ENCODE measurements around the gene LRRC43. TPM values are rescaled to one million over a fixed set of nuclear protein-coding genes. Genes with fewer than 3 reads are reported as not detected.

The LRRC43 gene
- total RNA-seq, 2 experiments from 2014 or later = 0.50 TPM; not detected in 1

DNA sequence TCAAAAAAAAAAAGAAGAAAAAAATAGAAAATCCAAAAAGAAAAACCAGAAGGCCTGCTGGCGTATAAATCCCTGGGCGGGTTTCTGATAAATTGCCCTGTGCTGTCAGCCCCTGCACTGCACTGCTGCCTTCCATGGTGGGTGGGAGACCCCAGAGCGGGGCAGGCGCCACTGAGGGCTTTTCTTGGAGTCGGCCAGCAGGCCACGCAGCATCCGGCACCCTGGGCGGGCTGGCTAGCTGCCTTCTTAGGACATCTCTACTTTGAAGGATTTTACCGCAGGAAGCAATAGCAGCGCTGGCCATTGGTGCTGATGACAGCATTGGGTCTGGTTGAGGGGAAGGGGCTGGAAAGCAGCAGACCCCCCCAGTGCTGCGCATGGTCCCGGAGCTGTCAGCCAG, 38.0 kb upstream of the LRRC43 start:
- DNase-seq = no peak
- H3K4me3 Mint-ChIP-seq = no peak overlapping the region
- peaks cover 2% of the 10 kb centered on the region for H3K36me3 Mint-ChIP-seq
- H3K27ac Mint-ChIP-seq = no peak overlapping the region
- H3K9me3 Mint-ChIP-seq = no peaks in the 10 kb centered on the region
- ATAC-seq (ENCODE audit: low read depth) = no peak
- H3K4me1 Mint-ChIP-seq = no peaks in the 10 kb centered on the region
- POLR2A ChIA-PET = no interaction called here
- no peaks in the 10 kb centered on the region for H3K27me3 Mint-ChIP-seq

- no peak overlapping the region for H3K4me3 Mint-ChIP-seq
- no peak for DNase-seq
- H3K27ac Mint-ChIP-seq = no peak overlapping the region
- peak; percentile 8 for ATAC-seq (ENCODE audit: low read depth)
- no peaks in the 10 kb centered on the region for H3K27me3 Mint-ChIP-seq
- no peaks in the 10 kb centered on the region for H3K9me3 Mint-ChIP-seq
- no peaks in the 10 kb centered on the region for H3K4me1 Mint-ChIP-seq
- H3K36me3 Mint-ChIP-seq = peaks cover 2% of the 10 kb centered on the region
- POLR2A ChIA-PET = no interaction called here
These were observed 37.2 kb upstream of the LRRC43 start for GRCh38 chr12:122145505-122146330.

GRCh38 chr12:122147514-122148290, 35.2 kb upstream of the LRRC43 start:
- DNase-seq = no peak
- H3K4me1 Mint-ChIP-seq = no peaks in the 10 kb centered on the region
- H3K27ac Mint-ChIP-seq = no peak overlapping the region
- no peaks in the 10 kb centered on the region for H3K27me3 Mint-ChIP-seq
- POLR2A ChIA-PET = interaction anchor here (0.6 kb wide), 1 partner anchor 80 kb away, joined by 4 read pairs; no protein-coding TSS in a partner anchor
- H3K36me3 Mint-ChIP-seq = peaks cover 2% of the 10 kb centered on the region
- no peak overlapping the region for H3K4me3 Mint-ChIP-seq
- H3K9me3 Mint-ChIP-seq = no peaks in the 10 kb centered on the region
- no peak for ATAC-seq (ENCODE audit: low read depth)

DNA sequence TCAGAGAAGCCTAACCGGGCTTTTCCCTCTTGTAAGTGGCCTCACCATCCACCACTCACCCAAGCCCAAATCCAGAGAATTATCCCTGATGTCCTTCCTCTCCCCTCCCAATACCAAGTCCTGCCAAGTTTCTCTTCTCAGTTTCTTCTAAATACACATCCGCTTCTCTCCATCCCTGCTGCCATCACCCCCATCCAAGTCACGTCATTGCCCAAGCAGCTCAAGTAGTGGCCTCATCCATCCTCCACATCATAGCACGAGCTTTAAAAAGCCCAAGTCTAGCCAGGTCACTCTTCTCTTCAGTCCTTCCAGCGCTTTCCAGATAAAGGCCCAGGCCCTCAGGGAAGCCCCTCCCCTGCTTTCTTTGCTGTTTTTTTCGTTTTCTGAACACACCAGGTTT, 34.3 kb upstream of the LRRC43 start:
- Mint-ChIP-seq H3K4me3 (no peak overlapping the region), H3K9me3 (no peaks in the 10 kb centered on the region), H3K27me3 (peaks cover under 1% of the 10 kb centered on the region), H3K4me1 (no peaks in the 10 kb centered on the region), H3K36me3 (peaks cover 1% of the 10 kb centered on the region), H3K27ac (no peak overlapping the region)
- ATAC-seq (ENCODE audit: low read depth) (no peak), DNase-seq (no peak)
- POLR2A ChIA-PET = interaction anchor here (0.6 kb wide), 1 partner anchor 81 kb away, joined by 4 read pairs; no protein-coding TSS in a partner anchor

DNA sequence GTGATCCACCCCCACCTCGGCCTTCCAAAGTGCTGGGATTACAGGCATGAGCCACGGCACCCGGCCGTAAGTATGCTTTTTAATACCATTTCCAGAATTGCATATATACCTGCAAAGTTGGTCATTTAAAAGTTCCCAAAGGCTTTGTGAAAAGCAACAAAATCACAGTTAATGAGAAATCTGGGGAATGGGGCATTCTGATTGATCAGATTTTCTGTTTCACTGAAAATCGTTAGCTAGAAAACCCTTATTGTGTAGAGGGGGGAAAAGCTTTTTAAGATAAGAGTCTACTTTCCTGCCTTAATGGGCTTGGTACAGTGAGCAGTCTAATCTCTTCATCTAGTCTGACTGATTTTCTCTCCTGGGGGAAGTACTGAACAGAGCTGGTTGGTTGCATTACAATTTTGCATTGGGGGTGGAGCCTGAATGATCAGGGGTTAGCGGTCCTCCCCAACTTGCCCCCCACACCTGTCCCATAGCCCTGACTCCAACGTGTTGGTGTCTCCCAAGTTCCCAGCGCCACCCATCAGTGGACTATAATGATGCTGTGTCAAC, 32.7 kb upstream of the LRRC43 start:
- POLR2A ChIA-PET = no interaction called here
- Mint-ChIP-seq H3K9me3 (no peaks in the 10 kb centered on the region), H3K36me3 (no peaks in the 10 kb centered on the region), H3K27ac (no peak overlapping the region), H3K27me3 (peaks cover 2% of the 10 kb centered on the region), H3K4me1 (no peaks in the 10 kb centered on the region), H3K4me3 (no peak overlapping the region)
- DNase-seq (no peak), ATAC-seq (ENCODE audit: low read depth) (no peak)

DNA sequence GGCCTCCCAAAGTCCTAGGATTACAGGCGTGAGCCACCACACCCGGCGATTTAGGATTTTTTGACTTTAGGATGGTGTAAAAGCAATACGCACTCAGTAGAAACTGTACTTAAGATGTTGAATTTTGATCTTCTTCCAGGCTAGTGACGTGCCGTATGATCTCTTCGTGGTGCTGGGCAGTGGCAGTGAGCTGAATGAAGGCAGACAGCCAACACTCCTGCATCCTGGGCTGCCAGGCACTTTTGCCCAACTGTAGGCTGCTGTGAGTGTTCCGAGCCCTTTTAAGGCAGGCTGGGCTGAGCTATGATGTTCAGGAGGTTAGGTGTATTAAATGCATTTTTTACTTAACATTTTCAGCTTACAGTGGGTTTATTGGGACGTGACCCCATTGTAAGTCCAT, 30.2 kb upstream of the LRRC43 start:
- H3K9me3 Mint-ChIP-seq = no peaks in the 10 kb centered on the region
- no peaks in the 10 kb centered on the region for H3K36me3 Mint-ChIP-seq
- H3K4me3 Mint-ChIP-seq = no peak overlapping the region
- DNase-seq (no peak), ATAC-seq (ENCODE audit: low read depth) (no peak)
- H3K27ac Mint-ChIP-seq = no peak overlapping the region
- no peaks in the 10 kb centered on the region for H3K4me1 Mint-ChIP-seq
- peaks cover 2% of the 10 kb centered on the region for H3K27me3 Mint-ChIP-seq
- POLR2A ChIA-PET = no interaction called here

GRCh38 chr12:122155705-122156104, 27.2 kb upstream of the LRRC43 start:
- ATAC-seq (ENCODE audit: low read depth) (no peak), DNase-seq (no peak)
- H3K36me3 Mint-ChIP-seq = no peaks in the 10 kb centered on the region
- H3K4me1 Mint-ChIP-seq = no peaks in the 10 kb centered on the region
- no peak overlapping the region for H3K4me3 Mint-ChIP-seq
- POLR2A ChIA-PET = interaction anchor here (0.7 kb wide), 1 partner anchor 199 kb away, joined by 3 read pairs; no protein-coding TSS in a partner anchor
- H3K27ac Mint-ChIP-seq = no peak overlapping the region
- H3K27me3 Mint-ChIP-seq = peaks cover 2% of the 10 kb centered on the region
- H3K9me3 Mint-ChIP-seq = no peaks in the 10 kb centered on the region

DNA sequence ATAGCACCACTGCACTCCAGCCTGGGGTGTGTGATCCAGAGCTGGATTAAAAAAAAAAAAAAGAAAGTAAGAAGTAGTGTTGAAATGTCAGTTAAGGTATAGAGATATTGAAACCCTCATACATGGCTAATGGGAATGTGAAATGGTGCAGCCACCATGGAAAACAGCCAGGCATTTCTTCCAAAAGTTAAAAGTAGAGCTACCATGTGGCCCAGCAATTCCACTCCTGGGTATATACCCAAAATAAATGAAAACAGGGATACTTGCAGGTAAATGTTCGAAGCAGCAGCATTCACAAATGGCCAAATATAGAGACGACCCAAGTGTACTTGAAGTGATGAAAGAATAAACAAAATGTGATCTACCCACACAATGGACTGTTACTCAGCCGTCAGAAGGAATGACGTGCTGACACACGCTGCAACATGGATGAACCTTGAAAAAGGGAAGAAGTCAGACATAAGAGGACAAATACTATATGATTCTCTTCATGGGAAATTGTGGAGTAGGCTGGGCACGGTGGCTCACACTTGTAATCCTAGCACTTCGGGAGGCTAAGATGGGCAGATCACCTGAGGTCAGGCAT, 24.1 kb upstream of the LRRC43 start:
- POLR2A ChIA-PET = interaction anchor here (0.7 to 1.1 kb wide), 2 partner anchors 26 to 32 kb away, joined by 3 read pairs; no protein-coding TSS in a partner anchor
- ATAC-seq (ENCODE audit: low read depth) = no peak

GRCh38 chr12:122159882-122160281, 23.0 kb upstream of the LRRC43 start:
- no peak for ATAC-seq (ENCODE audit: low read depth)
- Mint-ChIP-seq H3K27me3 (no peaks in the 10 kb centered on the region), H3K36me3 (no peaks in the 10 kb centered on the region), H3K4me1 (peaks cover 10% of the 10 kb centered on the region), H3K27ac (no peak overlapping the region), H3K4me3 (no peak overlapping the region), H3K9me3 (no peaks in the 10 kb centered on the region)
- POLR2A ChIA-PET = interaction anchor here (0.5 to 1.1 kb wide), 2 partner anchors 31 to 34 kb away, joined by 3 read pairs; no protein-coding TSS in a partner anchor
- no peak for DNase-seq

More for the DNA sequence above, 24.1 kb upstream of the LRRC43 start:
- no peak for DNase-seq
- no peaks in the 10 kb centered on the region for H3K36me3 Mint-ChIP-seq
- no peaks in the 10 kb centered on the region for H3K9me3 Mint-ChIP-seq
- H3K4me1 Mint-ChIP-seq = peaks cover 10% of the 10 kb centered on the region
- no peak overlapping the region for H3K27ac Mint-ChIP-seq
- H3K4me3 Mint-ChIP-seq = no peak overlapping the region
- H3K27me3 Mint-ChIP-seq = no peaks in the 10 kb centered on the region

GRCh38 chr12:122160761-122161160, 22.2 kb upstream of the LRRC43 start:
- H3K27me3 Mint-ChIP-seq = no peaks in the 10 kb centered on the region
- ATAC-seq (ENCODE audit: low read depth) = no peak
- H3K4me1 Mint-ChIP-seq = peaks cover 10% of the 10 kb centered on the region
- no peaks in the 10 kb centered on the region for H3K36me3 Mint-ChIP-seq
- POLR2A ChIA-PET = no interaction called here
- H3K4me3 Mint-ChIP-seq = no peak overlapping the region
- no peak overlapping the region for H3K27ac Mint-ChIP-seq
- no peak for DNase-seq
- no peaks in the 10 kb centered on the region for H3K9me3 Mint-ChIP-seq

GRCh38 chr12:122161682-122162081, 21.2 kb upstream of the LRRC43 start:
- H3K27me3 Mint-ChIP-seq = no peaks in the 10 kb centered on the region
- H3K36me3 Mint-ChIP-seq = no peaks in the 10 kb centered on the region
- ATAC-seq (ENCODE audit: low read depth) (peak; percentile 65), DNase-seq (no peak)
- peaks cover 10% of the 10 kb centered on the region for H3K4me1 Mint-ChIP-seq
- no peaks in the 10 kb centered on the region for H3K9me3 Mint-ChIP-seq
- peak overlapping the region; percentile 62 for H3K4me3 Mint-ChIP-seq
- H3K27ac Mint-ChIP-seq = peak overlapping the region; percentile 76
- POLR2A ChIA-PET = no interaction called here

DNA sequence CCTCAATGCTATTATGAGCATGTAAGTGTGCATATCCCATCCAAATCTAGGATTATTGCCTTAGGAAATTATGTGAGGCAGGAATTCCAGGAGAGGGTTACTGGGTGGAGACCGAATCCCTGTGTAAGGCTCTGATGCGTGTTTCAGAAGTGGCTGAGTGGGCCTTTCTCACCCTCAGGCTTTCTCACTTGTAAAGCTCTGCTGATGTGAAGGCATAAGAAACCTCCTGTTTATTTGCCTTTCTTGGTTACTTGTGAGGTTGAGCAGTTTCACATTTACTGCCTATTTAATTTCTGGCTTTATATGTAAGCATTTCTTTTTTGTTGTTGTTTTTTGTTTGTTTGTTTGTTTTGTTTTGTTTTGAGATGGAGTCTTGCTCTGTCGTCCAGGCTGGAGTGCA, 19.9 kb upstream of the LRRC43 start:
- Mint-ChIP-seq H3K27ac (no peak overlapping the region), H3K4me1 (peaks cover 10% of the 10 kb centered on the region), H3K27me3 (no peaks in the 10 kb centered on the region), H3K9me3 (no peaks in the 10 kb centered on the region), H3K36me3 (no peaks in the 10 kb centered on the region), H3K4me3 (no peak overlapping the region)
- DNase-seq = no peak
- POLR2A ChIA-PET = no interaction called here
- ATAC-seq (ENCODE audit: low read depth) = no peak

Measured in activated naive CD8-positive, alpha-beta T cell treated with anti-CD3 and anti-CD28 coated beads, Interleukin-2, amount 10 ng/mL, durations not matched to agents 7 days and 5 days (primary cell).